Neutrophil (primary cell): Measurements from ENCODE around the gene DAB2IP.

Experiments
- H3K27ac ChIP-seq: fragments of 200-600 bp; sonication (generic); 2 replicates; pipeline ENCODE4 v1.5.1; 2016; ENCODE audit warnings: mild to moderate bottlenecking, moderate library complexity
- H3K27me3 ChIP-seq: fragments of 200-600 bp; sonication (generic); 2 replicates; pipeline ENCODE4 v1.6.0; 2016; ENCODE audit warnings: mild to moderate bottlenecking
- H3K36me3 ChIP-seq: fragments of 200-600 bp; sonication (generic); 2 replicates; pipeline ENCODE4 v1.5.1; 2017
- H3K4me1 ChIP-seq, 2 experiments: fragments of 200-600 bp in 1 of 2; sonication (generic) in 1 of 2; 1 replicate in 1 of 2; 2 replicates in 1 of 2; pipeline versions ENCODE4 v1.5.1 to v1.6.1; 2013 to 2016; ENCODE audit warnings: low read depth in 1 of 2, low read length in 1 of 2, mild to moderate bottlenecking in 1 of 2, moderate library complexity in 1 of 2; ENCODE audit not compliant: control insufficient read depth in 1 of 2, insufficient read depth in 1 of 2
- H3K4me3 ChIP-seq, 2 experiments: fragments of 200-600 bp in 1 of 2; sonication (generic) in 1 of 2; 1 replicate in 1 of 2; 2 replicates in 1 of 2; pipeline ENCODE4 v1.5.1; 2013 to 2016; ENCODE audit warnings: low read depth in 1 of 2, low read length in 1 of 2, mild to moderate bottlenecking in 1 of 2, moderate library complexity in 1 of 2
- H3K9me3 ChIP-seq: fragments of 200-600 bp; sonication (generic); 2 replicates; pipeline ENCODE4 v1.5.1; 2016
- CTCF ChIP-seq: fragments of 200-600 bp; sonication (generic); IDR thresholded peaks from 2 replicates; pipeline ENCODE4 v1.5.1; 2016; ENCODE audit warnings: antibody characterized with exemption

DAB2IP gene

GRCh38 chr9:121766081-121766683, 114.7 kb downstream of the DAB2IP start:
- Histone ChIP-seq H3K27me3 (no peaks in the 10 kb centered on the region), H3K4me3 (no peak overlapping the region), H3K27ac (no peak overlapping the region), H3K36me3 (no peaks in the 10 kb centered on the region), H3K9me3 (no peaks in the 10 kb centered on the region), H3K4me1 (no peaks in the 10 kb centered on the region)
- TF ChIP-seq CTCF = no peak

- no peaks in the 10 kb centered on the region for H3K9me3 ChIP-seq
- no peak for TF ChIP-seq CTCF
- H3K27me3 ChIP-seq = no peaks in the 10 kb centered on the region
- no peak overlapping the region for H3K4me3 ChIP-seq
- H3K4me1 ChIP-seq = no peaks in the 10 kb centered on the region
- H3K27ac ChIP-seq = no peak overlapping the region
- H3K36me3 ChIP-seq = no peaks in the 10 kb centered on the region
Measured at GRCh38 chr9:121767171-121767769, 115.8 kb downstream of the DAB2IP start.

DNA sequence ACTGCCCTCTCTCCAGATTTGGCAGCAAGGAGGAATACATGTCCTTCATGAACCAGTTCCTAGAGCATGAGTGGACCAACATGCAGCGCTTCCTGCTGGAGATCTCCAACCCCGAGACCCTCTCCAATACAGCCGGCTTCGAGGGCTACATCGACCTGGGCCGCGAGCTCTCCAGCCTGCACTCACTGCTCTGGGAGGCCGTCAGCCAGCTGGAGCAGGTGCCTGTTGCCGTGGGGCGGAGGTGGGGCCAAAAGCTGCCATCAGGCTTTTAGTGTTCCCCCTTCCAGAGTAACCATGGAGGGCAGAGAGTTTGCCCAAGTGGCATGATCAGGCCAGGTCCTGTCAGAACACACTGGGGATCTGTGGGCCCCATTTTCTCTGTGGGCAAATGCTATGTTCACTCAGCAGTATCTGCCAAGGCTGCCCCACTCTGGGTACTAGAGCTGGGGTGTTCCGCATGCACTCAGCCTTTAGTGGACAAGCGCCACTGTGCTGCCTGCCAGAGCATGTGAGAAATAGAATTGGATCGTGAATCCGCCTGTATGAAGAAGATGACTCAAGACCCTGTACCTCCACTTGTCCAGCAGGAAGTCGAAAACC, 117.1 kb downstream of the DAB2IP start:
- no peaks in the 10 kb centered on the region for H3K36me3 ChIP-seq
- H3K27me3 ChIP-seq = no peaks in the 10 kb centered on the region
- H3K27ac ChIP-seq = no peak overlapping the region
- no peak overlapping the region for H3K4me3 ChIP-seq
- H3K9me3 ChIP-seq = no peaks in the 10 kb centered on the region
- no peaks in the 10 kb centered on the region for H3K4me1 ChIP-seq
- no peak for TF ChIP-seq CTCF

GRCh38 chr9:121769939-121770338, 118.5 kb downstream of the DAB2IP start:
- H3K9me3 ChIP-seq = no peaks in the 10 kb centered on the region
- no peaks in the 10 kb centered on the region for H3K27me3 ChIP-seq
- H3K4me3 ChIP-seq = no peak overlapping the region
- H3K4me1 ChIP-seq = no peaks in the 10 kb centered on the region
- no peak overlapping the region for H3K27ac ChIP-seq
- no peak for TF ChIP-seq CTCF
- no peaks in the 10 kb centered on the region for H3K36me3 ChIP-seq

- Histone ChIP-seq H3K4me1 (no peaks in the 10 kb centered on the region), H3K4me3 (no peak overlapping the region), H3K27ac (no peak overlapping the region), H3K27me3 (no peaks in the 10 kb centered on the region), H3K36me3 (no peaks in the 10 kb centered on the region), H3K9me3 (no peaks in the 10 kb centered on the region)
- no peak for TF ChIP-seq CTCF
Measured at GRCh38 chr9:121770415-121771273, 119.2 kb downstream of the DAB2IP start.
